ENCODE measurements around the gene HMGB4.

The HMGB4 gene

GRCh38 chr1:33820804-33821203, 43.1 kb upstream of the HMGB4 start:
- DNase-seq (ENCODE audit: extremely low spot score), result no peak
- ChIA-PET POLR2A (no interaction called here), CTCF (no interaction called here)
- TF ChIP-seq FOXK2 (IDR thresholded peaks at IDR 0.05) (no peak), ARNT (IDR thresholded peaks at IDR 0.05) (no peak), ZNF384 (IDR thresholded peaks at IDR 0.05) (no peak), NFRKB (IDR thresholded peaks at IDR 0.05) (no peak), SP1 (IDR thresholded peaks at IDR 0.05) (no peak), ELF4 (IDR thresholded peaks at IDR 0.05) (no peak), FOXM1 (IDR thresholded peaks at IDR 0.05; ENCODE audit: borderline replicate concordance) (no peak), SUZ12 (IDR thresholded peaks at IDR 0.05) (no peak), HDGF (IDR thresholded peaks at IDR 0.05; ENCODE audit: borderline replicate concordance) (no peak), BHLHE40 (IDR thresholded peaks at IDR 0.05; ENCODE audit: borderline replicate concordance) (no peak), FOXA1 (IDR thresholded peaks at IDR 0.05) (no peak), L3MBTL2 (conservative IDR thresholded peaks at IDR 0.05) (no peak), LEF1 (IDR thresholded peaks at IDR 0.05; ENCODE audit: borderline replicate concordance) (no peak), TARDBP (IDR thresholded peaks at IDR 0.05) (no peak), CTBP1 (IDR thresholded peaks at IDR 0.05; ENCODE audit: borderline replicate concordance) (no peak)
- TF ChIP-seq, protein P1, sequence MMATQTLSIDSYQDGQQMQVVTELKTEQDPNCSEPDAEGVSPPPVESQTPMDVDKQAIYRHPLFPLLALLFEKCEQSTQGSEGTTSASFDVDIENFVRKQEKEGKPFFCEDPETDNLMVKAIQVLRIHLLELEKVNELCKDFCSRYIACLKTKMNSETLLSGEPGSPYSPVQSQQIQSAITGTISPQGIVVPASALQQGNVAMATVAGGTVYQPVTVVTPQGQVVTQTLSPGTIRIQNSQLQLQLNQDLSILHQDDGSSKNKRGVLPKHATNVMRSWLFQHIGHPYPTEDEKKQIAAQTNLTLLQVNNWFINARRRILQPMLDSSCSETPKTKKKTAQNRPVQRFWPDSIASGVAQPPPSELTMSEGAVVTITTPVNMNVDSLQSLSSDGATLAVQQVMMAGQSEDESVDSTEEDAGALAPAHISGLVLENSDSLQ (IDR thresholded peaks at IDR 0.05), result no peak

- no peak for DNase-seq (ENCODE audit: extremely low spot score)
- TF ChIP-seq FOXM1 (IDR thresholded peaks at IDR 0.05; ENCODE audit: borderline replicate concordance), result no peak
- no peak for TF ChIP-seq ARNT (IDR thresholded peaks at IDR 0.05)
- ChIA-PET CTCF (no interaction called here), POLR2A (no interaction called here)
Observed at GRCh38 chr1:33821291-33821690, 42.6 kb upstream of the HMGB4 start.

DNA sequence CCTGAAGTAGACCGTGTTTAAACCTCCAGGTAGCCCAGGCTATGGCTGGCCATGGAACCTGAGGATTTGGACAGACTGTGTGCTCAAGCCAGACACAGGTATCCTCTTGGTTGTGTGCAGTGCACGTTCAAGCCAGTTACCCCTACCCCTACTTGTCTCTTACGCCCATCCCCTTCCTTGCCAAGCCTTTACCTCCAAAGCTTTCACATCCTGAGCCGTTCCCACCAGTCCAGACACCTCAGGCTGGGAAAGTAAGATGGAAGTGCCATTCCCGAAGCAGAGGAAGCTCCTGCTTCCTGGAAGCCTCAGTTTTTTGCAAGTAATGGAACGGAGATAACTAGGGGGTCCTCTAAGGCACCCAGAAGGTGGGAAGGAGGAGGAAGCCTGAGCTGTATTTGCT, 41.5 kb upstream of the HMGB4 start:
- no peak for TF ChIP-seq HDGF (IDR thresholded peaks at IDR 0.05; ENCODE audit: borderline replicate concordance)
- TF ChIP-seq ARNT (IDR thresholded peaks at IDR 0.05), result no peak
- no peak for TF ChIP-seq BHLHE40 (IDR thresholded peaks at IDR 0.05; ENCODE audit: borderline replicate concordance)
- TF ChIP-seq NFRKB (IDR thresholded peaks at IDR 0.05), result no peak
- TF ChIP-seq FOXA1 (IDR thresholded peaks at IDR 0.05), result no peak
- TF ChIP-seq LEF1 (IDR thresholded peaks at IDR 0.05; ENCODE audit: borderline replicate concordance), result no peak
- TF ChIP-seq ZNF384 (IDR thresholded peaks at IDR 0.05), result no peak
- TF ChIP-seq SUZ12 (IDR thresholded peaks at IDR 0.05), result no peak
- no peak for TF ChIP-seq TARDBP (IDR thresholded peaks at IDR 0.05)
- TF ChIP-seq SP1 (IDR thresholded peaks at IDR 0.05), result no peak
- no peak for TF ChIP-seq FOXM1 (IDR thresholded peaks at IDR 0.05; ENCODE audit: borderline replicate concordance)
- TF ChIP-seq, protein P1 (IDR thresholded peaks at IDR 0.05), result no peak
- TF ChIP-seq FOXK2 (IDR thresholded peaks at IDR 0.05), result no peak
- no peak for TF ChIP-seq CTBP1 (IDR thresholded peaks at IDR 0.05; ENCODE audit: borderline replicate concordance)
- no peak for TF ChIP-seq ELF4 (IDR thresholded peaks at IDR 0.05)
- TF ChIP-seq L3MBTL2 (conservative IDR thresholded peaks at IDR 0.05), result no peak
- DNase-seq (ENCODE audit: extremely low spot score), result no peak
- CTCF ChIA-PET, result no interaction called here
- POLR2A ChIA-PET, result no interaction called here

DNA sequence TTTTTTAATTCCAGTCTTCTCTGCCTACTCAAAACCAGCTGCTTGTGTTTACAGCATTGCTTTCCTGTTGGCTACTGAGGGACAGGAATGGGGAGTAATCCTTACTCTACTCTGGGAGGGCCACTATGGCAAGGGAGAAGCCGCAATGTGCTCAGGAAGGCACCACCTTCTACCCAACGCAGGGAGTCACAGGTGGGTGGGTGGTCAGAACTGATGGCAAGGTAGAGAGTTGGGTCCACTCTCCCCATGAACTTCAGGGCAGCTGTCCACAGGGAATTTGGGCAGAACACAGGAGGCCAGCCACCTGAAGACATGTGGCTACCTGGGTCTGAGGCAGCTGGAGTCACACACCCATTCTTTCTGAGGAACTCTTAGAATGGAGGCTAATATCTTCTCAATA, 40.5 kb upstream of the HMGB4 start:
- TF ChIP-seq LEF1 (IDR thresholded peaks at IDR 0.05; ENCODE audit: borderline replicate concordance) (no peak), BHLHE40 (IDR thresholded peaks at IDR 0.05; ENCODE audit: borderline replicate concordance) (no peak), FOXA1 (IDR thresholded peaks at IDR 0.05) (no peak), SP1 (IDR thresholded peaks at IDR 0.05) (no peak), ARNT (IDR thresholded peaks at IDR 0.05) (no peak), L3MBTL2 (conservative IDR thresholded peaks at IDR 0.05) (no peak), TARDBP (IDR thresholded peaks at IDR 0.05) (no peak), NFRKB (IDR thresholded peaks at IDR 0.05) (no peak), ELF4 (IDR thresholded peaks at IDR 0.05) (no peak), CTBP1 (IDR thresholded peaks at IDR 0.05; ENCODE audit: borderline replicate concordance) (no peak), HDGF (IDR thresholded peaks at IDR 0.05; ENCODE audit: borderline replicate concordance) (no peak), FOXM1 (IDR thresholded peaks at IDR 0.05; ENCODE audit: borderline replicate concordance) (no peak), FOXK2 (IDR thresholded peaks at IDR 0.05) (no peak), SUZ12 (IDR thresholded peaks at IDR 0.05) (no peak), ZNF384 (IDR thresholded peaks at IDR 0.05) (no peak)
- TF ChIP-seq, protein P1 (IDR thresholded peaks at IDR 0.05), result no peak
- CTCF ChIA-PET, result no interaction called here
- POLR2A ChIA-PET, result no interaction called here
- no peak for DNase-seq (ENCODE audit: extremely low spot score)

- POLR2A ChIA-PET, result no interaction called here
- TF ChIP-seq ELF4 (IDR thresholded peaks at IDR 0.05), result no peak
- no peak for TF ChIP-seq BHLHE40 (IDR thresholded peaks at IDR 0.05; ENCODE audit: borderline replicate concordance)
- TF ChIP-seq ARNT (IDR thresholded peaks at IDR 0.05), result no peak
- TF ChIP-seq LEF1 (IDR thresholded peaks at IDR 0.05; ENCODE audit: borderline replicate concordance), result no peak
- TF ChIP-seq NFRKB (IDR thresholded peaks at IDR 0.05), result no peak
- no peak for TF ChIP-seq SUZ12 (IDR thresholded peaks at IDR 0.05)
- no peak for TF ChIP-seq ZNF384 (IDR thresholded peaks at IDR 0.05)
- CTCF ChIA-PET, result no interaction called here
- no peak for DNase-seq (ENCODE audit: extremely low spot score)
Observed at GRCh38 chr1:33823830-33824229, 40.0 kb upstream of the HMGB4 start.

DNA sequence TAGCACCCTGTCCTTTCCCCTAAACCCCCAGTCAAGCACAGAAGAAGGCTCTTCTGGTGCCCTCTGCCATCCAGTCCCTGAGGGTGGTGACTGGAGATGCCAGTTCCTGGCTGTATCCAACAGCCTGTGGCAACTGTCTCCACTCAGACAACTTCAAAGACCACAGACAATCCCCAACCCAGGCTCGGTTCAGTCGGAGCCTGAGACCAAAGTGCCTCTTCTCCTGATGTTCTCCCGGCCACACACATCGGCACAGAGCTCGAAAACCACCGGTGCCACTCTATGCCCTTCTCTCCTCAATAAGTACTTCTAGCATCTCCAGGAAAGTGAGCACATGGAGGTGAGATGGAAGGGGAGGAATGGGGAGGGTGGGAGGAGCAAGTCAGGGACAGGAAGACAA, 39.6 kb upstream of the HMGB4 start:
- no peak for TF ChIP-seq SUZ12 (IDR thresholded peaks at IDR 0.05)
- no peak for TF ChIP-seq HDGF (IDR thresholded peaks at IDR 0.05; ENCODE audit: borderline replicate concordance)
- no peak for TF ChIP-seq ELF4 (IDR thresholded peaks at IDR 0.05)
- TF ChIP-seq FOXM1 (IDR thresholded peaks at IDR 0.05; ENCODE audit: borderline replicate concordance), result no peak
- no peak for TF ChIP-seq TARDBP (IDR thresholded peaks at IDR 0.05)
- TF ChIP-seq FOXA1 (IDR thresholded peaks at IDR 0.05), result no peak
- TF ChIP-seq, protein P1 (IDR thresholded peaks at IDR 0.05), result no peak
- TF ChIP-seq LEF1 (IDR thresholded peaks at IDR 0.05; ENCODE audit: borderline replicate concordance), result no peak
- no peak for TF ChIP-seq ZNF384 (IDR thresholded peaks at IDR 0.05)
- no peak for TF ChIP-seq FOXK2 (IDR thresholded peaks at IDR 0.05)
- TF ChIP-seq L3MBTL2 (conservative IDR thresholded peaks at IDR 0.05), result no peak
- no peak for TF ChIP-seq NFRKB (IDR thresholded peaks at IDR 0.05)
- no peak for TF ChIP-seq SP1 (IDR thresholded peaks at IDR 0.05)
- no peak for TF ChIP-seq BHLHE40 (IDR thresholded peaks at IDR 0.05; ENCODE audit: borderline replicate concordance)
- no peak for TF ChIP-seq CTBP1 (IDR thresholded peaks at IDR 0.05; ENCODE audit: borderline replicate concordance)
- CTCF ChIA-PET, result no interaction called here

More for the DNA sequence above, 39.6 kb upstream of the HMGB4 start:
- no peak for DNase-seq (ENCODE audit: extremely low spot score)
- POLR2A ChIA-PET, result no interaction called here

Data from HEK293T (cell line).